ENCODE data around the gene CCDC85C.

GRCh38 chr14:99538733-99539132, 65.3 kb downstream of the CCDC85C start:
- TF ChIP-seq HDGF (IDR thresholded peaks at IDR 0.05; ENCODE audit: borderline replicate concordance) (no peak), LEF1 (IDR thresholded peaks at IDR 0.05; ENCODE audit: borderline replicate concordance) (no peak), SP1 (IDR thresholded peaks at IDR 0.05) (no peak), ZNF384 (IDR thresholded peaks at IDR 0.05) (no peak), TARDBP (IDR thresholded peaks at IDR 0.05) (no peak), ARNT (IDR thresholded peaks at IDR 0.05) (no peak), CTBP1 (IDR thresholded peaks at IDR 0.05; ENCODE audit: borderline replicate concordance) (no peak), BHLHE40 (IDR thresholded peaks at IDR 0.05; ENCODE audit: borderline replicate concordance) (no peak), FOXM1 (IDR thresholded peaks at IDR 0.05; ENCODE audit: borderline replicate concordance) (no peak), NFRKB (IDR thresholded peaks at IDR 0.05) (no peak), FOXA1 (IDR thresholded peaks at IDR 0.05) (no peak), FOXK2 (IDR thresholded peaks at IDR 0.05) (no peak), SUZ12 (IDR thresholded peaks at IDR 0.05) (no peak), L3MBTL2 (conservative IDR thresholded peaks at IDR 0.05) (no peak)

Measured in HEK293T (cell line).